Suprapubic skin (tissue), 4 donors: Measurements from ENCODE around the gene DLG3. TPM values are rescaled to one million over a fixed set of nuclear protein-coding genes. Genes with fewer than 3 reads are reported as not detected.

ENCODE experiments used
- DNase-seq, 2 donors: peaks; one replicate each; pipeline ENCODE4 v3.0.0-alpha.2; 2019; ENCODE audit warnings: low spot score in 2 of 2
- H3K27ac ChIP-seq: fragments of 200-600 bp; sonication (generic); one replicate; pipeline ENCODE4 v1.5.1; 2019
- H3K27me3 ChIP-seq: fragments of 200-600 bp; sonication (generic); one replicate; pipeline ENCODE4 v1.5.1; 2019
- H3K36me3 ChIP-seq: fragments of 200-600 bp; sonication (generic); one replicate; pipeline ENCODE4 v1.5.1; 2019
- H3K4me1 ChIP-seq: fragments of 200-600 bp; sonication (generic); one replicate; pipeline ENCODE4 v1.5.1; 2019
- H3K4me3 ChIP-seq: fragments of 200-600 bp; sonication (generic); one replicate; pipeline ENCODE4 v1.5.1; 2019; ENCODE audit warnings: mild to moderate bottlenecking
- H3K9me3 ChIP-seq: fragments of 200-600 bp; sonication (generic); one replicate; pipeline ENCODE4 v1.5.1; 2019
- CTCF ChIP-seq, 2 donors: fragments of 200-600 bp in 1 of 2; fragments of 450-650 bp in 1 of 2; sonication (generic) in 1 of 2; IDR thresholded peaks; one replicate each; pipeline ENCODE4 v1.5.1; 2016 to 2019; ENCODE audit warnings: antibody characterized with exemption in 2 of 2, mild to moderate bottlenecking in 1 of 2, moderate library complexity in 1 of 2
- EP300 ChIP-seq: sonication (generic); formaldehyde crosslinking; IDR thresholded peaks from one replicate; pipeline ENCODE4 v1.6.1; 2017; ENCODE audit warnings: antibody characterized with exemption
- POLR2A ChIP-seq, 2 donors: fragments of 450-650 bp; IDR thresholded peaks; one replicate each; pipeline ENCODE4 v1.6.1; 2017; ENCODE audit warnings: antibody characterized with exemption in 2 of 2, mild to moderate bottlenecking in 2 of 2, moderate library complexity in 2 of 2
- POLR2AphosphoS5 ChIP-seq, 3 donors: sonication (generic); formaldehyde crosslinking; IDR thresholded peaks; one replicate each; pipeline ENCODE4 v1.6.1; 2017; ENCODE audit warnings: antibody characterized with exemption in 3 of 3
- WGBS: methylation state at CpG from one replicate; pipeline ENCODE4 v1.1.5; 2018; 5-methylcytosine and 5-hydroxymethylcytosine counted together
- total RNA-seq, 4 donors: library from RNA; depleted of rRNA; stranded (reverse); fragments of >200 nt; gene quantifications; one replicate each; pipeline ENCODE4 v1.1.0, GENCODE V29; 2016

The DLG3 gene
- total RNA-seq, 4 donors from 2014 or later = 12.8 to 42.1 (median 26.7) TPM

- Histone ChIP-seq H3K27ac (no peak overlapping the region), H3K4me3 (peak overlapping the region; percentile 54)
- 44% methylated on average over 2 of the region's 2 CpGs for WGBS
Measured at GRCh38 chrX:70456256-70456655, 11.6 kb downstream of the DLG3 start.

GRCh38 chrX:70461026-70461425 lies 16.4 kb downstream of the DLG3 start:
- H3K36me3 ChIP-seq = no peaks in the 10 kb centered on the region
- H3K4me3 ChIP-seq = no peak overlapping the region
- no peaks in the 10 kb centered on the region for H3K9me3 ChIP-seq
- no peak overlapping the region for H3K27ac ChIP-seq
- no peaks in the 10 kb centered on the region for H3K27me3 ChIP-seq
- WGBS = 72% methylated on average over 2 of the region's 2 CpGs
- TF ChIP-seq EP300 = no peak
- TF ChIP-seq CTCF (IDR thresholded peaks at IDR 0.05) = no peak
- no peak for TF ChIP-seq POLR2A (IDR thresholded peaks at IDR 0.05)
- no peak for TF ChIP-seq POLR2AphosphoS5 (IDR thresholded peaks at IDR 0.05)
- no peaks in the 10 kb centered on the region for H3K4me1 ChIP-seq
- DNase-seq = no peak

More at GRCh38 chrX:70456256-70456655, 11.6 kb downstream of the DLG3 start:
- TF ChIP-seq POLR2A (IDR thresholded peaks at IDR 0.05) (no peak), EP300 (no peak), CTCF (IDR thresholded peaks at IDR 0.05) (no peak), POLR2AphosphoS5 (IDR thresholded peaks at IDR 0.05) (no peak)
- Histone ChIP-seq H3K9me3 (no peaks in the 10 kb centered on the region), H3K27me3 (no peaks in the 10 kb centered on the region), H3K4me1 (peaks cover 16% of the 10 kb centered on the region), H3K36me3 (no peaks in the 10 kb centered on the region)
- no peak for DNase-seq

GRCh38 chrX:70464051-70464450 lies 19.4 kb downstream of the DLG3 start:
- TF ChIP-seq POLR2A (IDR thresholded peaks at IDR 0.05) (no peak), CTCF (IDR thresholded peaks at IDR 0.05) (no peak), POLR2AphosphoS5 (IDR thresholded peaks at IDR 0.05) (no peak), EP300 (no peak)
- Histone ChIP-seq H3K4me3 (no peak overlapping the region), H3K9me3 (no peaks in the 10 kb centered on the region), H3K4me1 (no peaks in the 10 kb centered on the region), H3K27me3 (no peaks in the 10 kb centered on the region), H3K36me3 (no peaks in the 10 kb centered on the region), H3K27ac (no peak overlapping the region)
- DNase-seq = no peak

GRCh38 chrX:70466968-70467367 lies 22.3 kb downstream of the DLG3 start:
- Histone ChIP-seq H3K36me3 (no peaks in the 10 kb centered on the region), H3K9me3 (no peaks in the 10 kb centered on the region), H3K4me3 (no peak overlapping the region), H3K4me1 (no peaks in the 10 kb centered on the region), H3K27me3 (no peaks in the 10 kb centered on the region), H3K27ac (no peak overlapping the region)
- no peak for DNase-seq
- TF ChIP-seq CTCF (IDR thresholded peaks at IDR 0.05) (no peak), EP300 (no peak), POLR2AphosphoS5 (IDR thresholded peaks at IDR 0.05) (no peak), POLR2A (IDR thresholded peaks at IDR 0.05) (no peak)

GRCh38 chrX:70468709-70469108 lies 24.1 kb downstream of the DLG3 start:
- Histone ChIP-seq H3K9me3 (no peaks in the 10 kb centered on the region), H3K27ac (no peak overlapping the region)
- no peak for DNase-seq

More at GRCh38 chrX:70468709-70469108, 24.1 kb downstream of the DLG3 start:
- 64% methylated on average over 1 of the region's 1 CpG for WGBS
- H3K27me3 ChIP-seq = no peaks in the 10 kb centered on the region
- no peaks in the 10 kb centered on the region for H3K36me3 ChIP-seq
- H3K4me1 ChIP-seq = no peaks in the 10 kb centered on the region
- no peak for TF ChIP-seq POLR2AphosphoS5 (IDR thresholded peaks at IDR 0.05)
- TF ChIP-seq POLR2A (IDR thresholded peaks at IDR 0.05) = no peak
- TF ChIP-seq CTCF (IDR thresholded peaks at IDR 0.05) = no peak
- no peak for TF ChIP-seq EP300
- no peak overlapping the region for H3K4me3 ChIP-seq
